Endometrium (tissue), 2 donors: Measurements from ENCODE around the gene CA11.
"Not testable (repeated sequence)": the region's sequence is repeated elsewhere in the genome, so short reads cannot be mapped to it uniquely, and the experiment has no call there.

Experiments
- FAIRE-seq: peaks from 2 replicates; lab custom pipeline; 2012; peaks lifted over from hg19 to GRCh38; lab: Jason Lieb, UNC
- donor health status: control.
- donor health status: control.

The CA11 gene

GRCh38 chr19:48641850-48642249 is 4.1 kb downstream of the CA11 start:
- FAIRE-seq, result no peak

DNA sequence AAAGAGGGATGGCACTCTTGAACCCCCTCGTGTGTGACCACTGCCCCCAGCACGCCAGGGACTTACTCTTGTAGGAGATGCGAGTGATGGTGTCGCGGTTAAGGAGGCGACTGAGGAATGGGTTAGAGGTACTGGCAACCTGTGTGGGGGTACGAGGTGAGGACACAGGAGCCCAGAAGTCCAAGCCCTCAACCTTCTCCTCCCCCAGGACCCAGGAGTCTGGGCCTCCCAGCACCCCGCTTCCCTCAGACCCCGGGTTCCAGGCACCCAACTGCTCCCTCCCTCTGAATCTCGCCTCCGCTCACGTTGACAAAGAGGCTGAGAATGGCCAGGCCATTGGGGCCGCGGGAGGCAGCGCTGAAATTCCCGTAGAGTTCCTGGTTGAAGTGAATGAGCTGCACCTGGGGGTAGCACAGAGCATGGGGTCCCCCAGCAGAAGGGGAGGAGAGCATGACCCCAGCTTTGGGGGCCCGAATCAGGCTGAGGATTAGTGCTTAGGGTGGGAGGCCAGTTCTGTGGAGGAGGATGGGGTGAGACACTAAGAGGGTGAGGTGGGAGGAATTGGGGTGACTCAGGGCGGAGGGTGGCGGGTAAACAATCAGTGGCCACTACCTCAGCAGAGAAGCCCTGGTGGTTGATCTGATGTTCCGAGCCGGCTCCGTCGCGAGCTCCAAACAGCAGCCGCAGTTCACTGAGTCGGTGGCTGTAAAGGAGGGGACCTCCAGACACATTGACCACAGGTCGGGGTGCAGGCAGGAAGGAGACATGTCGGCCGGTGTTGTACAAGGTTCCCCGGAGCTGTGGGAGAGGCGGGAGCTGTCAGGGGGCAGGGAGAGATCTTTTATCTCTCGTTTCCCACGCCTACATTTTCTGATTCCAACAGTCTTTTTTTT is 6.3 kb downstream of the CA11 start:
- FAIRE-seq, result no peak

GRCh38 chr19:48638831-48639381 is 7.1 kb downstream of the CA11 start:
- no peak for FAIRE-seq

DNA sequence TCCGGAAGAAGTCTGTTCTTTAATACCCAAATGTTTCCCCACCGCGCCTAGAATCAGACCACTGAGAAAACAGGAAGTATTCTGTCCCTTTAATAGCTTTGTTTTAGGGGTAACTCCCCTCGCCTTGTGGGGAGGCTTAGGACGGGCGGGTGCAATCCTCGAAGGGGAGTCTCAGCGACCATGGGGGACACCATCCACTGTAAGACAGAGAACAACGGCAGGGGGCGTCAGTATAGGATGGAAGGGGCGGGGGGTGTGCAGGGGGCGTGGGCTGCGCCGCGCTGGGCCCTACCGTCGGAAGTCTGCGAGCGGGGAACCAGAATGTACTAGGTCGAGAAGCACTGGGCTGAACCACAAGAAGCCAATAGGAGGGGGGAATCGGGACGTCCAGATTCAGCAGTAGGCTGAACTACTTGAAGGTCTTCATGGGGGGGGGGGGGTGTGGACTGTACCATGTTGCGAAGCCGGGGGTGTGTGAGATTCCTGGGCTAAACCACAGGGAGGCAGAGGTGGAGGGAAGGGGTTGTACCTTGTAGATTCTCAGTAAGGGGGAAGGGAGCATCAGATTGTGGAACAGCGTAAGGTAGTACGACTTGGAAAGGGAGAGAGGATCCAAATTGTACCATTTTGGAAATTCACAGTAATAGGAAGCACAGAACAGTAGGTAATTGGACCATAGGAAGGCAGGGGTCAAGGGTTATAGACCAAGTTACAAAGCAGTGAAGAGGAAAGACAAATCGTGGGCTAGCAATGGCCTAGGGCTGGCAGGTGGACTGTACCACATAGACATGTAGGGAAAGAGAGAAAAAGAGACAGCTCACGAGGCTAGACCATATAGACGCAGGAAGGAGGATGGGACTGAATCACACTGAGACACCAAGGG is 7.8 kb downstream of the CA11 start:
- no peak for FAIRE-seq

DNA sequence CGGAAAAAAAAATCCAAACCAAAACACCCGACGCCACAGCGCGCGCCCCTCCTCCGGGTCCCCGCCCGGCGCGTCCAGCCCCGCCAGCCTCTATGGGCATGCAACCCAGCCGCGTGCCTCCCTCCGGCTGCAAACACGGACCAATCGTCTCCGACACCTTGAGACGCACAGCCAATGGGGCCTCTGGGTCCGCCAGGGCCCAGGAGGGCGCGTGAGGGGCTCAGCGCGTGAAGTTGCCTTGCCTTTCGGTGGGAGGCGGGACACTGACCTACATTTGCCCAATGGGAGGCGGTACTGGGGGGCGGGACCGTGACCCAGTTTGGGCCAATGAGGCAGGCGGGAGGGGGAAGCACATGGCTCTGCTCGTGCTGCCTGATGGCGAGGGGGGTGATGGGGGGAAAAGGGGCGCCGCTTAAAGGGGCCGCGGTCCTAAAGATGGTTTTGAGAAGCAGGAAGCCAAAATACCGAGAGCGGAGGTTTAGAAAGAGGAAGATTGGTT is 8.5 kb downstream of the CA11 start:
- peak; percentile 89 for FAIRE-seq

GRCh38 chr19:48636859-48637448 is 9.0 kb downstream of the CA11 start, which contains the start of gene DBP:
Gene DBP (minus strand): TSS chr19:48637379. CDS start chr19:48636994, 385 bp downstream.
- FAIRE-seq, result no peak

DNA sequence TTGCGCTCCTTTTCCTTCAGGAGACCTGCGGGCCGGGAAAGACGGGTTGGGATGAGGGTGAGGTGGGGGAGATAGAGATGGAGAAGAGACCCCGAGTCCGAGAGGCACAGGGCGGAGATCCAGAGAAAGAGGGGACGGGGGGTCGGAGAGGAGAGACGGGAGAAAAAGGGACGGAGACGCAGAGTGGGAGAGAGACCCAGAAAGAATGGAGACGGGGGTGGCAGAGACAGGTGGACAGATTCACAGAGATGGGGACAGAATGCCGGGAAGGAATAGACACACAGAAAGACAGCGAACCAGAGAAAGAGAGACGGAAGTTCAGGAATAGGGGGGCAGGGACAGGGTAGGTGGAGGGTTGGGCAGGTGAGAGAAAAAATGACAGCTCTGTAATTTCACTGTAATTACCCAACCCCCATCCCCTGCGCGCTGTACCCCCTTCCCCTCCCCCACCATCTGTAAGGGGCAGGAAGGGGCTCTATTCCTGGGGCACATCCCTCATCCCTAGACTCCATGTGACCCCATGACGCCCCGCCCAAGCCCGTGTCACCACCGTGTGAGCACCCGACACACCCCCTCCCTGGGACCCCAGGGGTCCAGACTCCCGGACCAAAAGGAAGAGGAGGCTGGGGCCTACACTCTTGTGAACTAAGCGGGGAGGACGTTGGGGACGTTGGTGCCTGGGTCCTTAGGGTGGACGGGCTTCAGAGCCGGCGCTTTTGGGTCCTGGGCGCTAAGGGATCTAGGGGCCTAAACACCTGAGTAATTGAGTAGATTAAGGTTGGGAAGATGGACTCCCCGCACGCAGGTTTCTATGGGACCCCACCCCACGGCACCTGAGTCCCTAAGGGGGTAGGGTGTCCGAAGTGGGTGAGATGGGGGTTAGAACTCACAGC is 9.8 kb downstream of the CA11 start:
- FAIRE-seq, result no peak

DNA sequence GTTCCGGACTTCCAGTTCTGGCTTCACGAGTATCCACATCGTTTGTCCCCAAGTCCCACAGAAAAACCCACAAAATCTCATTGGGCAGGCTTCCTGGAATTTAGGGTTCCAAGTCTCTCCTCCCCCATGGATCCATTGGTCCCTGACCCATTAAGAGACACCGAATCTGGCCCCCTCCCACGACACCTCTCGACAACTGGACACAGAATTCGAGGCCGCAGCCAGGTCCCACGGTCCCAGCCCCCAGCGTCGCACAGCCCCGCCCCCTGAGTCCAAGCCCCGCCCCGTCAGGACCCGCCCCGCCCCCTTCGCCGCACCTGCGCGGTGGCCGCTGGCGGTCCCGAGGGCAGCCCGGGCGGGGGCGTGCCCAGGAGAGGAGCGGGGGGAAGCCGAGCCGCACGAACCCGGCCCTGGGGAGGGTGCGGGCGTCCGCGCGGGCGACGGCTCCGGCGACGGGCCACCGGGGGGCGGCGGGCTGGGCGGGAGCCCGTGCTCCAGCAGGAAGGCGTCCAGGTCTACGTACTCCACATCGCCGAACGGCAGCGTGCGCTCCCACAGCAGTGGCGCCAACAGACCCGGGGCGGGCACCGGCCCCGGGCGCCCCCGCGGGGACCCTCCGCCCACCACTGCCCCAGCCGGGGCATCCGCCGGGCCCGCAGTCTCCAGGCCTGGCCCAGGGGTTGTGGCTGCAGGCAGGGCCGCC is 10.6 kb downstream of the CA11 start:
- FAIRE-seq, result no peak

GRCh38 chr19:48634424-48635262 is 11.3 kb downstream of the CA11 start:
- no peak for FAIRE-seq

GRCh38 chr19:48634036-48634342 is 12.0 kb downstream of the CA11 start:
- no peak for FAIRE-seq

- FAIRE-seq, result no peak
Observed at GRCh38 chr19:48633148-48634035, 12.6 kb downstream of the CA11 start.

GRCh38 chr19:48632692-48633147 is 13.3 kb downstream of the CA11 start:
- no peak for FAIRE-seq

- not testable (repeated sequence) for FAIRE-seq
Observed at GRCh38 chr19:48632286-48632685, 13.7 kb downstream of the CA11 start.

DNA sequence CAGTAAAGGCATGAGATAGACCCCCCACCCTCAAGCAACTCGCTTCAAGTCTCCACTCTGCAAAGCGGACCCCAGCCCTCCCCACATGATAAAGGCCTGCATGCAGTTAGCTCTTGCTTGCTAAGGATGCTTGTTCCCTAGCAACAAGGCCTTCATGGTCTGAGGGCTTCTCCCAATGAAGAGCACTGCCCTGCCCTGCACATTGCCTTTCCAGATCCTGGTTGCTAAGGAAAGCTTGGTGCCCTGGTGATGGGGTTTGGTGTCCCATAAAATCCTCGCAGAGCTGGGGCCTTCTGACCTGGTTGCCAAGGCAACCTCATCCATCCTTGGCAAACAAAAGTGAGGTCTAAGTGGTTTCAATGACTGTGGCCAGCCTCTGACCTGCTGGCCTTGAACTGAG is 14.8 kb downstream of the CA11 start:
- FAIRE-seq, result no peak

- no peak for FAIRE-seq
Observed at GRCh38 chr19:48630296-48631063, 15.5 kb downstream of the CA11 start.

DNA sequence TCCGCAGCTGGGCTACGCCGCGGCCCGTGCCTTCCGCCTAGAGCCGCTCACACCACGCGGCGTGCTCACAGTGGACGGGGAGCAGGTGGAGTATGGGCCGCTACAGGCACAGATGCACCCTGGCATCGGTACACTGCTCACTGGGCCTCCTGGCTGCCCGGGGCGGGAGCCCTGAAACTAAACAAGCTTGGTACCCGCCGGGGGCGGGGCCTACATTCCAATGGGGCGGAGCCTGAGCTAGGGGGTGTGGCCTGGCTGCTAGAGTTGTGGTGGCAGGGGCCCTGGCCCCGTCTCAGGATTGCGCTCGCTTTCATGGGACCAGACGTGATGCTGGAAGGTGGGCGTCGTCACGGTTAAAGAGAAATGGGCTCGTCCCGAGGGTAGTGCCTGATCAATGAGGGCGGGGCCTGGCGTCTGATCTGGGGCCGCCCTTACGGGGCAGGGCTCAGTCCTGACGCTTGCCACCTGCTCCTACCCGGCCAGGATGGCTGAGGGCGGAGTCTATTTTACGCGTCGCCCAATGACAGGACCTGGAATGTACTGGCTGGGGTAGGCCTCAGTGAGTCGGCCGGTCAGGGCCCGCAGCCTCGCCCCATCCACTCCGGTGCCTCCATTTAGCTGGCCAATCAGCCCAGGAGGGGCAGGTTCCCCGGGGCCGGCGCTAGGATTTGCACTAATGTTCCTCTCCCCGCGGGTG is 16.2 kb downstream of the CA11 start:
- FAIRE-seq, result no peak

DNA sequence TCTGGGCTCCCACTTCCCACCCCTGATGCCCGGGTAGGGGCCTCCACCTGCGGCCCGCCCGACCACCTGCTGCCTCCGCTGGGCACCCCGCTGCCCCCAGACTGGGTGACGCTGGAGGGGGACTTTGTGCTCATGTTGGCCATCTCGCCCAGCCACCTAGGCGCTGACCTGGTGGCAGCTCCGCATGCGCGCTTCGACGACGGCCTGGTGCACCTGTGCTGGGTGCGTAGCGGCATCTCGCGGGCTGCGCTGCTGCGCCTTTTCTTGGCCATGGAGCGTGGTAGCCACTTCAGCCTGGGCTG is 16.7 kb downstream of the CA11 start:
- FAIRE-seq, result no peak
